Fibroblast of pulmonary artery (primary cell): ENCODE data around the gene GLIS1.

Experiments
- DNase-seq: peaks from one replicate; pipeline ENCODE4 v3.0.0-alpha.2; 2010; ENCODE audit warnings: low read depth
- H3K4me3 ChIP-seq: replicated peaks from 2 replicates; pipeline ENCODE4 v1.5.1; 2011; ENCODE audit warnings: low read depth, mild to moderate bottlenecking, control low read depth, low read length, moderate library complexity
- CTCF ChIP-seq: IDR thresholded peaks from 2 replicates; pipeline ENCODE4 v1.5.1; 2011; ENCODE audit warnings: mild to moderate bottlenecking, control low read depth, low read length, inconsistent platforms; ENCODE audit errors: missing control alignments

The GLIS1 gene

GRCh38 chr1:53549287-53549686 lies 189.7 kb downstream of the GLIS1 start:
- no peak for DNase-seq
- TF ChIP-seq CTCF = no peak
- no peak overlapping the region for H3K4me3 ChIP-seq

- no peak for DNase-seq
- no peak for TF ChIP-seq CTCF
- H3K4me3 ChIP-seq = no peak overlapping the region
These were observed 190.9 kb downstream of the GLIS1 start for GRCh38 chr1:53548031-53548491.

GRCh38 chr1:53547231-53547790 lies 191.7 kb downstream of the GLIS1 start:
- no peak for DNase-seq
- H3K4me3 ChIP-seq = no peak overlapping the region
- TF ChIP-seq CTCF = no peak

DNA sequence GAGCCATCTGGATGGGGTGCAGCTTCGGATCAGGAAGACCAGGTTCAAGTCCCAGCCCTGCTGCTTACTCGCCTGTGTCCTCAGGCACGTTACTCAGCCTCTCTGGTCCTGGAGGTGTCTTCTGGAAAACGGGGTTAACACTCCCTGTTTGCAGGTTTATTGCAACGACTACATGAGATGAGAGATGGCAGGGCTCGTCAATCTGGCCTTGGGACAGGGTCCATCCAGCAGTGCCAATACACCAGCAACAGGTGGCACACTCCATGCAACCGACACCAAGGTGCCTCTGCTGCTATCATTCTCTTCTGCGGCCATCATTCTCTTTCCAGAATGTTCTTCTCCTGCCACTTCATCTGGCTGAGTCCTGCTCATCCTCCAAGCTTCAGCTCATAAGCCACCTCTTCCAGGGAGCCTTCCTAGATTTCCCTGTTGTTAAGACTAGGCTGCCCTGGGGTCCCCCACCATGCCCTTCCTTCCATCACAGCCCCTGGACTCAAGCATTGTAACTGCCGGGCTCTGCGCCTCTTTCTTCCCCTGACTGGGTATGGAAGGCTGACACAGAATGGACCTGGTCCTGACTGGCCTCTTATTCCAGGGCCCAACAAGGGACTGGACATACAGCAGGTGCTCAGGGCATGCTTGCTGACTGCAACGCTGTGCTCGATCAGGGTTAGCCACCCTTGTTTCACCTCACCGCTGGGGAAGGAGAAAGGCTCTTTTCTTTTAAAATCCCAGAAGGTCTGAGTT lies 192.4 kb downstream of the GLIS1 start:
- no peak overlapping the region for H3K4me3 ChIP-seq
- TF ChIP-seq CTCF = no peak
- no peak for DNase-seq

- no peak for DNase-seq
- no peak for TF ChIP-seq CTCF
- H3K4me3 ChIP-seq = no peak overlapping the region
These were observed 193.1 kb downstream of the GLIS1 start for GRCh38 chr1:53545663-53546408.

GRCh38 chr1:53544728-53545515 lies 194.0 kb downstream of the GLIS1 start:
- DNase-seq = no peak
- H3K4me3 ChIP-seq = no peak overlapping the region
- no peak for TF ChIP-seq CTCF
